A673 (cell line): ENCODE data around the gene PARP8.

Experiments
- EZH2 ChIP-seq: fragments of 200-600 bp; sonication (generic); IDR thresholded peaks from 2 replicates; pipeline ENCODE4 v1.6.1; 2017; ENCODE audit warnings: borderline replicate concordance, low read depth, mild to moderate bottlenecking, mixed read lengths, antibody characterized with exemption, low read length; ENCODE audit not compliant: poor library complexity, severe bottlenecking
- TF ChIP-seq, protein P1 (sequence below): fragments of 300-800, 200-600 bp; sonication (generic); conservative IDR thresholded peaks from 2 replicates; pipeline ENCODE4 v1.5.1; 2017; ENCODE audit warnings: low read depth, mild to moderate bottlenecking, antibody characterized with exemption, low read length, moderate library complexity, mixed read lengths

- TF ChIP-seq, protein P1, sequence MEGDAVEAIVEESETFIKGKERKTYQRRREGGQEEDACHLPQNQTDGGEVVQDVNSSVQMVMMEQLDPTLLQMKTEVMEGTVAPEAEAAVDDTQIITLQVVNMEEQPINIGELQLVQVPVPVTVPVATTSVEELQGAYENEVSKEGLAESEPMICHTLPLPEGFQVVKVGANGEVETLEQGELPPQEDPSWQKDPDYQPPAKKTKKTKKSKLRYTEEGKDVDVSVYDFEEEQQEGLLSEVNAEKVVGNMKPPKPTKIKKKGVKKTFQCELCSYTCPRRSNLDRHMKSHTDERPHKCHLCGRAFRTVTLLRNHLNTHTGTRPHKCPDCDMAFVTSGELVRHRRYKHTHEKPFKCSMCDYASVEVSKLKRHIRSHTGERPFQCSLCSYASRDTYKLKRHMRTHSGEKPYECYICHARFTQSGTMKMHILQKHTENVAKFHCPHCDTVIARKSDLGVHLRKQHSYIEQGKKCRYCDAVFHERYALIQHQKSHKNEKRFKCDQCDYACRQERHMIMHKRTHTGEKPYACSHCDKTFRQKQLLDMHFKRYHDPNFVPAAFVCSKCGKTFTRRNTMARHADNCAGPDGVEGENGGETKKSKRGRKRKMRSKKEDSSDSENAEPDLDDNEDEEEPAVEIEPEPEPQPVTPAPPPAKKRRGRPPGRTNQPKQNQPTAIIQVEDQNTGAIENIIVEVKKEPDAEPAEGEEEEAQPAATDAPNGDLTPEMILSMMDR: no peak
- no peak for TF ChIP-seq EZH2
Measured at GRCh38 chr5:50823568-50823967, 157.1 kb downstream of the PARP8 start.
